ENCODE data around the gene GTSE1.
A peak's percentile ranks its signal among the peaks of the same experiment; 100 is the strongest.

The GTSE1 gene

GRCh38 chr22:46329616-46330015 lies 32.9 kb downstream of the GTSE1 start:
- DNase-seq: no peak

GRCh38 chr22:46330426-46330825 lies 33.8 kb downstream of the GTSE1 start:
- DNase-seq: no peak

GRCh38 chr22:46331496-46331895 lies 34.8 kb downstream of the GTSE1 start:
- no peak for DNase-seq

- DNase-seq: peak; percentile 59
These were observed 38.8 kb downstream of the GTSE1 start, which contains the start of gene TRMU for GRCh38 chr22:46335201-46336118. Gene TRMU (plus strand): TSS chr22:46335714. CDS start chr22:46335765, 51 bp downstream.

- DNase-seq: no peak
These were observed 39.7 kb downstream of the GTSE1 start for GRCh38 chr22:46336119-46337078.

DNA sequence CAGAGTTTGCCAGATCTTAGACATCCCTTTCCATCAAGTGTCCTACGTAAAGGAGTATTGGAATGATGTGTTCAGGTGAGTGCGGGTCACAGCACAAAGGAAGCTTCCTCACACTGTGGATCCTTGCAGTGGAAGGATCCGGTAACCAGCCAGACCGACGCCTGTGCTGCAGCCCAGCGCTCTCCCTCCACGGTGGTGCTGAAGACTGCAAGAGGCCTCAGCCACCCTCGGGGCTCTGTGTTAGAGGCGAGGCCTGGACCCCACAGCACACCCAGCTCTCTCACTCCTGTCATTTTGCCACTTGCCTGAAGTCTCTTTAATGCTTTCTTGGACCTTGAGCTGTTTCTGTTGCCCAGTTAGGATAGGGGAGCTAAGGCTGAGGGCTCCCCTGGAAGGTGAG lies 41.2 kb downstream of the GTSE1 start:
- no peak for DNase-seq

DNA sequence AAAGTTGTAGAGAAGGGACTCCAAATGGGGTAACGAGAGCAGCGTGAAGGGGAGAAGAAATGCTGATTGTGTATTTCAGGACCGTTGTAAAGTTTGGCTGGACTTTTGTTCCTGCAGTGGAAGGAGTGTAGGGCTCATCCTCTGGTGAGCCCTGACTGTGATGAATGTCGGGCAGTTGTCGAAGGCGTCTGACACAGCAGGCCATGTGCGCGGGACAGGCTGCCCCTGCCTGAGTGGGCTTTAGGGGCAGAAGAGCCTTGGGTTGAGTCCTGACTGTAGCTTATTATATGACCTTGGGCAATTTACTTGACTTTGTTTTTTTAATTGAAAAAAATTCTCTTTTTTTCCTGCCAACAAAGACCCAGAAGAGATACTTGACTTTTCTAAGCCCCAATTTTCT lies 42.0 kb downstream of the GTSE1 start:
- no peak for DNase-seq

GRCh38 chr22:46339956-46340355 lies 43.3 kb downstream of the GTSE1 start:
- DNase-seq: no peak

- no peak for DNase-seq
These were observed 44.0 kb downstream of the GTSE1 start for GRCh38 chr22:46340676-46341075.

DNA sequence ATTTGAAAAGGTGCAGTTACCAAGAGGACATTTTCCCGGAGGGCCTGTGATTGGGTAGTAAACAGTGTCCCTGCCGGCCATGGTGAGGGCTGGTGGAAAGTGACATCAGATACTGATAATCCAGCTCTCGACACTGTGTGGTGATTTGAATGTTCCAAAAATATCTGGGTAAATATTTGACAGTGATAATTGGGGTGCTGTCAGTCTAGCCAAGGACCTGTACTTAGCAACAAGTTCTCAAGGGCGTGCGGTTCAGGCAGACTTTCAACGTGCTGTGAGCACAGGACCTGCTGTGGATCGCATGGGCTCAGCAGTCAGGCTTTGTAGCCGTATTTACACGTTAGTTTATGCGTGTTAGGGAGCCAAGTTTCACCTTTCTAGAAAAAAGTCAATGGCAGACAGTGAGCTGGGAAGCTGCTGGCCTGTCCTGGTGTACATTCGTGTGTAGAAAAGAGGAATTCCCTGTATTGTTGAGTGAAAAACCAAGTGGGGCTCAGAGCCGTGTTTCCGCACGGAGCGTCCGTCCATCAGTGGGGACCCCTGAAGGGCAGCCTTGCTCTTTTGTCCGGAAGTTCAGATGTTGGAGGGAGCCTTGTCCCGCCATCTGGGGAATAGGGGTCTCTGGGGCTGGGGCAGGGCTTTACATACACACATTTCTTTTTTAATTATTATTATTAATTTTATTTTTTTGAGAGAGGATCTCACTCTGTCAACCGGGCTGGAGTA lies 50.2 kb downstream of the GTSE1 start:
- no peak for DNase-seq

DNA sequence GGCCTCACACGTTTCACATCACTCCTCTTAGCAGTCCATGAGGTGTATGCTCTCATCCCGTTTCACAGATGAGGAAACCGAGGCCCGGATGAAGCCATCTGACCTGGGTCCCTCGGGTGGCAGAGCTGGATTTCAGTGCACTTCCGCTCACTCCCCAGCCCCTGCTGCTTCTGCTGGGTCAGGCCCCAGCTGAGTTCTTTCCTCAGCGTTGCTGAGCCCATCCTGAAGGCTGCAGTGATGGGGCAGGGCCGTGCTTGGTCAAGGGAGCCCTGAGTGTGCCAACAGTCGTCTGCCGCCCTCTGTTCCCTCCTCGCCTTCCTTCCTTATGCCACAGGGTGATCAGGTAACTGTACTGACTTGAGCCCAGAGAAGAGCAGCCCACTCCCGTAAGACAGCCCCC lies 51.0 kb downstream of the GTSE1 start:
- DNase-seq: no peak

DNA sequence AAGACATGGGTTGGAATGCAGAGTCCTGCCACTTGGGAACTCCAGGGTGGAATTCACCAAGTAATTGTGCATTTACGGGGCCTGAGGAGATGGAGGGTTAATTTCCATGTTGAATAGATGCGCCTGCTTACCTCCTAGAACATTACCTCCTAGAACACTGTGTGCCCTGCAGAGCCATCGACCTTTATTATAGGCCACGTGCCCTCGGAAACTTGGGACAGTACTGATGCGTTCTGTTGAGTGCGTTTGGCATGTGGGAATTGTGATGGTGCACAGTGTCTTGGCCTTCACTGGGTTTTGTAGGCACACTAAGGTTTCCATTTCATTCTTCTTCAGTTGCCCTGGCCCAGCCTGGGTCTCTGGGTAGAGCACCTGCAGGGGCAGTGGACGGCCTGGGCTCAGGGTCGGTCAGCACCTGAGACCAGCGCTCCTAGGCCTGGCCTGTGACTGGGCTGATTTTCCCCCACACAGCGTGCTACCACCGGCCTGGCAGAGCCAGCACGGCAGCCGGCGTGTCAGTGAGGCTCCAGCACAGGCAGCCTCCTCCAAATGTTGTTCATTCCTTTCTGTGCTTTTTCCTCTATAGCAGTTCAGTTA lies 51.5 kb downstream of the GTSE1 start:
- no peak for DNase-seq

- no peak for DNase-seq
These were observed 52.6 kb downstream of the GTSE1 start for GRCh38 chr22:46349238-46349637.

- DNase-seq: no peak
These were observed 53.0 kb downstream of the GTSE1 start for GRCh38 chr22:46349681-46350080.

DNA sequence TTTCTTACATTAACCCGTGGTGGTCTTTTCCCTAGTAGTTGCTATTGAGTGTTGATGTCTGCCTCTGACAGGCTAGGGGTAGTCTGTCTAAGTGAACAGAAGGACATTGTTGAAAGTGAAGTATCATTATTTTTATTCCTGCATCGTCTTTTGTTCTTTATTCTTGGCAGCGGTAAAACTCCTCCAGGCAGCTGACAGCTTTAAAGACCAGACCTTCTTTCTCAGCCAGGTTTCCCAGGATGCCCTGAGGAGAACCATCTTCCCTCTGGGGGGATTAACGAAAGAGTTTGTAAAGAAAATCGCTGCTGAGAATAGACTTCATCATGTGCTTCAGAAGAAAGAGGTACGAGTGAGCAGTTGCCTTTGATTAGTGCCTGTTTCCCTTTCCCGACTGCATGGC lies 53.5 kb downstream of the GTSE1 start:
- no peak for DNase-seq

- no peak for DNase-seq
These were observed 54.0 kb downstream of the GTSE1 start for GRCh38 chr22:46350646-46351045.

- DNase-seq: no peak
These were observed 54.6 kb downstream of the GTSE1 start for GRCh38 chr22:46351131-46351735.

DNA sequence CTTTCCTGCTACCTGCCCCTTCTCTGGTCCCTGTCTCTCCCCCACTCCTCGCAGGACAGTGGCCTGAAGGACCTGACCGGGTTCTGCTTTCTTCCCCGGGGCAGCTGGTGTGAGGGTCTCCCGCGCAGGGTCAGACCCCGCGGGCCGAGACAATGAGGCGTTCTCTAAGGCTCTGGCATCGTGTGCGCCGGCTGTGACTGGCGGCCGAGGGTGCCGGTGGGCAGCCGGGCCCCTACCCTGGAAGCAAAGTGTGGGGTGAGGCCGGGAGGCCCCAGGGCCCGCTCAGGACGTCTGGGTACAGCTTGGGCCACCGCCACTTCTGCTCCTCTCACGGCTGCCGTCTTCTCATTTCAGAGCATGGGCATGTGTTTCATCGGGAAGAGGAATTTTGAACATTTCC lies 55.1 kb downstream of the GTSE1 start:
- no peak for DNase-seq

DNA sequence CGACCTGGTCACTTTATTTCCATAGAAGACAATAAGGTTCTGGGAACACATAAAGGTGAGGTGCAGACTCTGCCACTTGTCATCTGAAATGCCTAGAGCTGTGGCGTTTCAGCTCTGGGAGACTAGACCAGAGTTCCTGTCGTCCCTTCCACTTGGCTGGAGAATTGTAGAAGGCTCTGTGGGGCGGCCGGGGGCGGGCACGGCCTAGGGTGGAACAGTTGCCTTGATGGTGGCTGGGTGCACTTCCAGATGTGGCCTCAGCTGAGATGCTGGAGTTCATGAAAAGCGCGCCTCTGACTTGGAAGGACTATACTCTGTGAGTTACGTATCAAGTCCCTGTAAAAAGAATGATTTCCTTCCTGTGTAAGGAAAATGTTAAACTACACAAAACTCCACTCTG lies 55.6 kb downstream of the GTSE1 start:
- DNase-seq: no peak

DNA sequence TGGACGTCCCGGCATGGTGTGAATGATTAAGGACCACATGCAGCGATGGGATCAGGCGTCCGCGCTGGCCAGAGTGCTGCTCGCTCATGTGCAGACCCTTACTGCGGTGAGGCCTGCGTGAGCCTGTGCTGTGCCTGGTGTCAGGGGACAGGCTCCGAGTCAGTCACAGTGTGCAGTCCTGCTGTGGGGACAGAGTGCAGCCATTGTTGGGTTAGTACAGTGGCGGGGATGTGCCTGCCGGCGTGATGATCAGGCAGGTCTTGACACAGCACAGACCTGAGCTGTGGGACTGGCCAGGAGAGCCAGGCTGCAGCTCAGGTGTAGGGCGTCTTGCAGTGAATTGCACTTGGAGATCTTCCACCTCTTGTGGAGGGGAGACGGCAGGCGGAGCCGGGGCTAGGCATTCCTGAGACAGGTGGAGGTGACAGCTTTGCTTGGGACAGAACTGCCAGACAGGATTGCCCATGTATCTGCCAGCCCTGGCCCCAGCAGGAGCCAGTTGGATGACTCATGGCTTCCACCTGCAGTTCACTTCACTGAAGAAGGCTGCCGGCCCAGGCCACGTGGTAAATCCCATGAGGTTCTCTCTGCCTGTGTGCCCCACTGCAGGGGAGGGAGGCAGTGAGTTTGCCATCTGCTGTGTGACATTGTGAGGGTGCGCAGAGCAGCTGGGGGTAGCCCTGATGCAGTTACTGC lies 56.2 kb downstream of the GTSE1 start:
- DNase-seq: no peak

DNA sequence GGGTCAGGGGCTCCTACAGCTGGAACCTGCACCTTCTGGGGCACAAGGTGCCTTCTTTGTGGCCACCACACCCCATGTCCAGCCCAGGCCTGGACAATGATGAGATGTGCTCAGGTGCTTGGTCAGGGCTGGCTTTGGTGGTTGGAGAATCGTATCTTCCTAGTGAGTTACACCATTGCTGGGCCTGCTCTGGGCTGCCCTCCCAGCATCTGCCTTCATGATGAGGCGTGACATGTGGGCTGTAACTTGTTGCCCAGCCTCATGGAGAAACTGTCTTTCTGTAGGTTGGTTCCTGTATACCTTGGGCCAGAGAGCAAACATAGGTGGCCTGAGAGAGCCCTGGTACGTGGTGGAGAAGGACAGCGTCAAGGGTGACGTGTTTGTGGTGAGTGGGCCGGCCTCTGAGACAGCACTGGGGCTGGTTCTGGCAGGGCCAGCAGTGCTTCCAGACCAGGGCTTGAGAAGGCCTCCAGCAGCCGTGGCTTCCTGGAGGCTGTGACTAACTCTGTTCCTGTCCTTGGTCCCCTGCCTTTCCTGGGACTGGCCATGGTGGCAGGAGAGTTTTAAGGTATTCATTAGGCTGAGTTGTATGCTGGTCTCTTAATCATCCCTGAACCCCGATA lies 56.9 kb downstream of the GTSE1 start:
- DNase-seq: no peak
